Stimulated activated CD8-positive, alpha-beta memory T cell treated with anti-CD3 and anti-CD28 coated beads, Interleukin-4, amount 100 ng/mL, for 1 hour (primary cell): Measurements from ENCODE around the gene RIOK1.

Experiments
- DNase-seq, 2 donors: peaks; one replicate each; pipeline ENCODE4 v3.0.0-alpha.2; 2020; ENCODE audit warnings: low read depth in 2 of 2, low spot score in 1 of 2

The RIOK1 gene

DNA sequence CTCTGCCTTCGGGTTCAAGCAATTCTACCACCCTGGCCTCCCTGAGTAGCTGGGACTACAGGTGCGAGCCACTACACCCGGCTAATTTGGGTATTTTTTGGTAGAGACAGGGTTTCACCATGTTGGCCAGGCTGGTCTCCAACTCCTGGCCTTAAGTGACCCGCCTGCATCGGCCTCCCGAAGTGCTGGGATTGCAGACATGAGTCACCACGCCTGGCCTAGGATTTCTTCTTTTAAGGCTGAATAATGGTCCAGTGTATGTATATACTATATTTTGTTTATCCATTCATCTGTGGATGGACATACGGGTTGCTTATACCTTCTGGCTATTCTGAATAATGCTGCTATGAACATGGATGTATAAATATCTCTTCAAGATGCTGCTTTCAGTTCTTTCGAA is 17.1 kb downstream of the RIOK1 start:
- no peak for DNase-seq

DNA sequence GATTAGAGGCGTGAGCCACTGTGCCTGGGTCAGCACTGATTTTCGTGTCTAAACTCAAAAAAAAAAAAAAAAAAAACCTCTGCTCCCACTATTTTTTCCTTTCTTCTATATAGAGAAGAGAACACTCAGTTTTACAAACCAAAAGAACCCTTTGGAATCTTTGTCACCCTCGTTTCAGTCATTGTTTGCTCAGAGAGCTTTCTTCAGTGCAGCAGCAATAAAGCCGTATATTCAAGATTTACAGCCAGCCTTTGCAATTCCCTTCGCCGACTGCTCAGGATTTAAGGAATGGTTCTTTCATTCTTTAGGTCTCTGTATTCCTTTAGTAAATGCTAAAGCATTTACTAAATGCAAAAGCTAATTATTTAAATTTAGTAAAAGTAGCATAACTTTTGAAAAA is 20.1 kb downstream of the RIOK1 start:
- DNase-seq: no peak

DNA sequence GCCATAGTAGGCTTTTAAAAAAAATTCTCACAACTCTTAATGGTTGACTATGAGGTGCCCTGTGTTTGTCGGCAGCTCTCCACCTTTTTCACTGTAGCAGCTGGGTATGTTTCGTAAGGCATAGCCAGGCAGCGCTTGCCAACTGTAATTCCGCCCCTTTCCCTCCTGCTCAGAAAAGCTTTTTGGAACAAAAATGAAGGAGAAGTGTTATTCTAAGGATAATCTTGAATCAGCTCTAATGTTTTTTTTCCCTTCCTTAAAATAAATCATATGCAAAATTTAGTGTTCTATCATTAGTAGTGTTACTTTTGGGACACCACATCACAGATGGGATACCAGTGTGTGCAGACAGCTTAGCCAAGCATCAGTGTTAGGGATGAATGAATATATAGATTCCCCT is 21.2 kb downstream of the RIOK1 start:
- DNase-seq: no peak

DNA sequence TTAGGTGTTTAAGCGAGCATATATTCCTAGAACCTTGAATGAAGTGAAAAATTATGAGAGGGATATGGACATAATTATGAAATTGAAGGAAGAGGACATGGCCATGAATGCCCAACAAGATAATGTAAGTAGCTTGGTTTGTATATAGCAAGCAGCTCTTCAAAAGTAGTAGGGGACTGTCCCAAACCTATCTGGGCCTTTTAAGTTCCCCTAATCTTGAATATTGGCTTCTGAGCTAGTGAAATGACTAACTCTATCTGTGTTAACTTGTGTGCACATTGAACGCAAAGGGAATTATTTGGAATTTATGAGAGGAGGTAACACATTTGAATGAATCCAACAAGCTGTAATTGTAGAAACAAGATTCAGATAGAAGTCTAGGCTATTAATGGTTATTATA is 21.7 kb downstream of the RIOK1 start:
- DNase-seq: no peak

DNA sequence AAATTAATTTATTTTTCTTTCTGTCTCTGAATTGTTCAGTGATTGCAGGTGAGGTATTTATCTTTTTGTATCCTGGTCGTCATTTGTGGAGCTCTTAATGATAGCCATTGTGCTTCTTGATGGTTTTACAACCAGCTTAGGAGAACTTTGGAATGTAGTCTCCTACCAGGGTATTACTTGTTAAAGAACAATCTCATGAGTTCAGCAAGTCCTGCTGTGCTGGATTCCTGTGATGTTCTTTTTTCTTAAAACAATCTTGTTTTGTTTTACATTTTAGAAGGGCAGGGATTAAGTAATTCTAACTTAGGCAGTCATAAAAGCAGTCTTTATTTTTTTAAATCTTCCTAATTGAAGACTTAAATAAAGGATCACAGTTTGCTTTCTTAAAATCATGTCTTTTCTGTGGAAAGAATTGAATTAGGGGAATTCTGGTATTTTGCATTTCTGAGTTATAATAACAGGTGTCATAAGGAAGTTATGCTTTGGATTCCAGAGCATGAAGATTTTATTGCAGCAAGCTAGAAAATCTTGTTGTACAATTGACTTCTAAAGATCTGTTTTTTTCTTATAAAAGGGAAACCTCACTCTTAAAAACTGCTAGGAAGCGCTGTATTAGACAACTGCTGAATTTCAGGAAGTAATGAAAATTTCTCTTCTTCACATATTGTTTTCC is 23.7 kb downstream of the RIOK1 start:
- DNase-seq: no peak

DNA sequence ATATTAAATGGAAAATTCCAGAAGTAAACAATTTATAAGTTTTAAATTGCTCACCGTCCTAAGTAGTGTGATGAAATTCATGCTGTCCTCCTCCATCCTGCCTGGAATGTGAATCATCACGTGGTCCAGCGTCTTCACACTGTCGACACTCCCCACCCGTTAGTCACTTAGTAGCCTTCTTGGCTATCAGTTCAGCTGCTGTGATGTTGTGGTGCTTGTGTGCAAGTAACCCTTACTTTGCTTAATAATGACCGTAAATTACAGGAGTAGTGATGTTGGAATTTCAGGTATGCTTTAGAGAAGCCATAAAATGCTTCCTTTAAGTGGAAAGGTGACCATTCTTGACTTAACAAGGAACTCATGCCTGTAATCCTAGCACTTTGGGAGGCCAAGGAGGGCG is 25.2 kb downstream of the RIOK1 start:
- DNase-seq: no peak

DNA sequence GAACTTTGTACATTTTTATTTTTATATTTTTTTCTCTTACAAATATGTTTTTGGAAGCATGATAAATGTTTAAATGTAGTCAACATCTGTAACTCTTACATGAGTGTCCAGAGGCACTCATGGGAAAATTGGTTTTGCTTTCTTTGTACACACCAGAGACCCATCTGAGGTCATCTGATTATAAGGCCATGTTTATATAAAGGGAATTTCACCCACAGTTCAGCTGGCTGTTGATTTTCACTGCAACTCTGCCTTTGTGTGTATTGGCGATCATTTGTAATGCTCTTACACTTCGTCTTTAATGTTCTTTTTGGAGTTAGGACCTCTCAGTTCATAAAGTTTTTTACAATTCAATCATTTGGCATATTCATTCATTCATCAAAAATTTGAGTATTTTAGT is 28.1 kb downstream of the RIOK1 start:
- no peak for DNase-seq

DNA sequence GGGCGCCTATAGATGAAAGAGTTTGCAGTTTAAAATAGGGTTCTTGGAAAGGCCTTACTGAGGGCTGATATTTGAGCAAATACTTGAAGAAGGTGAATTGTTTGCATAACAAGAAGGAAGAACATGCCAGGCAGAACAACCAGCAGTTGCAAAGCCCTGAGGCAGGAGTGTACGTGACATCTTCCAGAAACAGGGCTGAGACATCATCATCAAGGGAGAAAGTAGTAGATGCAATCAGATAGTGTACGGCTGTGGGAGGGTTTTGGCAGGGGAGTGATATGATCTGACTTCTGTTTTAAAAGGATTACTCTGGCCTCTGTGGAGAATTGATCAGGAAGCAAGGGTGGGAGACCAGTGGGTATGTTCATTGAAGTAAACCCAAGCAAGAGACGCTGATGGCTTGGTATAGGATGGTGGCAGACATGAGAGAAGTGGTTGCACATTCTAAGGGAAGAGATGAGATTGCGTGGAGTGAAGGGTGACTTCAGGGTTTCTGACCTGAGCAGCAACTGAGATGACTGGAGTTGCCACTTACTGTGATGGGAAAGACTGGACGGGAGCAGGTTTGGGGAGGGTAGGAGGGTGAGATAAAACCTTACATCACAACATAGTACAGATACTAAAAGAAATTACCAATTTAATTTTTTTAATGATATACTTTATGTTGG is 28.8 kb downstream of the RIOK1 start:
- DNase-seq: no peak

DNA sequence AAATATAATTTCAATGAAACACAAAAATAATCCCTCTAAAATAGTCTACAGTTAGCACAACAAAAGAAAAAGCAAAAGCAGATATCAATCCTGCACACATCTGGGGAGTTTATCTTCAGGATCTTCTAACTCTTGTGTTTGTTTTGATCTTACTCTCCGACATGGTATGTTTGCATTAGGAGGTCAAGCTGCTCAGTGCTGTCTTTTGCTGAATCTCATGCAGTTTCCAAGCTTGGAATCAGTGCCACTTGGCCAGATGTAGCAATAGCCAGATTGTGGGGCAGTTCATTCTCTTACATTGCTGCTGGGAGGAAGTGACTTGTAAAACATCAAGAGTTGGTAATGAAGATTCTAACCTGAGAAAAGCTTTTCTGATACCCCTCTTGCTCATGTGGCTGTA is 29.5 kb downstream of the RIOK1 start:
- no peak for DNase-seq

DNA sequence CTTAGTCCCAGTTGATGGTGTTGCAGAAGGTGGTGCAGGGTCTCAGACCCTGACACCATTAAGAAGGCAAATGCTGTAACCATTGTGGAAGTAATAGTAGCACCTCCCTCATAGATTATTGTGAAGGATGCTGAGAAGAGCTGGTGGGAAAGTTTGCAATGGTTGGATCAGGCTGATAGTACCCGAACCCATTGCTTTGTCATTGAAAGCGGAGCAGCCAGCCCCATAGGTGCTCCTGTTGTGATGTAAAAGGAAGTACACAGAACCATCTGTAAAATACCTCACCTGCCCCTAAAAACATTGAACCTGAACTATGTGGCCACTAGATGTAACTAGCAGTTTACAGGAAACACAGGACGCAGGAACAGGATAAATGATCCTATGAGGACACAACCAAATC is 31.5 kb downstream of the RIOK1 start:
- DNase-seq: no peak

DNA sequence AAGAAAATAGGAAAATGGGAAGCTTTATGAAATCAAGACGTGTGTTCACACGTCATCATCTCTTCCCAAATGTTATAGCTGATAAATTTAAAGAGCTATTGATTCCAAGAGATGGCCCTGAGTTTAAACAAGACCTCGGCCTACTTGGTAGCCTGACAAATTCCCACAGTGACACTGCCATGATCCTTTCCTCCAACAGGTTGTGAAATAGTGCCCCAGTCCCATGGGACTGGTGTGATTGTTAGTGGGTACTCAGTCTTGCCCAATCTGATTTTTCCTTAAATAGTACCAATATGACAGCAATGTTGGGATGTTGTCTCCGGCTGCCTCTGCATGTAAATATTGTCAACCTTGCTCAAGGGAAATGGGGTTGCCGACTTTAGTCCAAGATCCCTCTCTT is 34.5 kb downstream of the RIOK1 start:
- DNase-seq: no peak

DNA sequence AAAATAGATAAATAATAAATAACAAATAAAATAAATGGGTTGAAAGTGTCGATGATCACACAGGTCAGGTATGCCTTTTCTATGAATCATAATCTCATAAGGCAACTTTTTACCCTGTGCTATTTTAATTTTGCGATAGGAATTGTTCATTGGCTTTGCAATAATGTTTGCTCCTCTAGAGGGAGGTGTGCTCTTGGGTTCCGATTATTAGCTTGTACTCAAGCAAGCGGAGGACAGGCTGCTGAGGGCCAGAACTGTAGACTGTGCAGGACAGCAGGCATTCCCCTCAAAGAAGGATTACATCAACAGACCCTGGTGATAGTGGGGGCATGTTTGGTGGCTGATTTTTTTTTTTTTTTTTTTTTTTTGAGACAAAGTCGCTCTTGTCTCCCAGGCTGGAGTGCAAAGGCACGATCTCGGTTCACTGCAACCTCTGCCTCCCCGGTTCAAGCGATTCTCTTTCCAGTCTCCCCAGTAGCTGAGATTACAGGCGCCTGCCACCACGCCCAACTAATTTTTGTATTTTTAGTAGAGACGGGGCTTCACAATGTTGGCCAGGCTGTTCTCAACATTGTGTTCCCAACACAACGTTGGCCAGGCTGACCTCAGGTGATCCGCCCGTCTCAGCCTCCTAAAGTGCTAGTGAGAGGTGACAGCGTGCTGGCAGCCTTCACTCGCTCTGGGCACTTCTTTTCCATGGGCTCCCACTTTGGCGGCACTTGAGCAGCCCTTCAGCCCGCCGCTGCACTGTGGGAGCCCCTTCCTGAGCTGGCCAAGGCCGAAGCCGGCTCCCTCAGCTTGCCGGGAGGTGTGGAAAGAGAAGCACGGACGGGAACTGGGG is 35.6 kb downstream of the RIOK1 start:
- DNase-seq: no peak

DNA sequence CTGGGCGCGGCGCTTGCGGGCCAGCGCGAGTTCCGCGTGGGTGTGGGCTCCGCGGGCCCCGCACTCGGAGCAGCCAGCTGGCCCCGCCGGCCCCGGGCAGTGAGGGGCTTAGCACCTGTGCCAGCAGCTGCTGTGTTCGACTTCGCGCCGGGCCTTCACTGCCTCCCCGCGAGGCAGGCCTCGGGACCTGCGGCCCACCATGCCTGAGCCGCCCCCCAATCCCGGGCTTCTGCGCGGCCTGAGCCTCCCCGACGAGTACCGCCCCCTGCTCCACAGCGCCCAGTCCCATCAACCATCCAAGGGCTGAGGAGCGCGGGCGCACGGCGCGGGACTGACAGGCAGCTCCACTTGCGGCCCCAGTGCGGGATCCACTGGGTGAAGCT is 36.2 kb downstream of the RIOK1 start:
- no peak for DNase-seq

DNA sequence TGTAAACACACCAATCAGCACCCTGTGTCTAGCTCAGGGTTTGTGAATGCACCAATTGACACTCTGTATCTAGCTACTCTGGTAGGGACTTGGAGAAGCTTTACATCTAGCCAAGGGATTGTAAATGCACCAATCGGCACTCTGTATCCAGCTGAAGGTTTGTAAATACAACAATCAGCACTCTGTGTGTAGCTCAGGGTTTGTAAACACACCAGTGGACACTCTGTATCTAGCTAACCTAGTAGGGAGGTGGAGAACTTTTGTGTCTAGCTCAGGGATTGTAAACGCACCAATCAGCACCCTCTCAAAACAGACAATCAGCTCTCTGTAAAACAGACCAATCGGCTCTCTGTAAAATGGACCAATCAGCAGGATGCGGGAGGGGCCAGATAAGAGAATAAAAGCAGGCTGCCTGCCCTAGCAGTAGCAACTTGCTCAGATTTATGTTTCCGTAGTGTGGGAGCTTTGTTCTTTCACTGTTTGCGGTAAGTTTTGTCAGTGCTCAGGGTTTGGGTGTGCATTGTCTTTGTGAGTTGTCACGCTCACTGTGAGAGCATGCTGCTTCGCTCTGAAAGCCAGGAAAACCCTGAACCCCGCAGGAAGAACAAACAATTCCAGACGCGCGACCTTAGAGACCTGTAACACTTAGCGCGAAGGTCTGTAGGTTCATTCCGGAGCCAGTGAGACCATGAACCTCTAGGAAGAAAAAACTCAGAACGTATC is 37.0 kb downstream of the RIOK1 start:
- no peak for DNase-seq

DNA sequence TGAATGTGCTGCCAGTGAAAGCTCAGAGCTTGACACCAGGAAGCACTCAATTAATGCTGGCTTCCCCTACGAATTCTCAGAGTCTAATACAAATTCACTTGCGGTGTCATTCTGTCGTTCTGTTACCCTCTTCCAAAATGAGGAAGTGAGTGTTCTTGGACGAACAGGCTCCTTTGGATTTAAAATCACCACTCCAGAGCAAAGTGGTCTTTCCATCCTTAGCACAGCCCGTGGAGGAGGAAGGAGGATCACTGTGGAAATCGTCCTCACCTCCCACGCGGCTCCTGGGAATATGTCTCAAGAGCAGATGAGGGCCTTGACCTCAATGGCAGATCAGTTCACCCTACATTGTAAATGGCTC is 41.7 kb downstream of the RIOK1 start:
- no peak for DNase-seq

DNA sequence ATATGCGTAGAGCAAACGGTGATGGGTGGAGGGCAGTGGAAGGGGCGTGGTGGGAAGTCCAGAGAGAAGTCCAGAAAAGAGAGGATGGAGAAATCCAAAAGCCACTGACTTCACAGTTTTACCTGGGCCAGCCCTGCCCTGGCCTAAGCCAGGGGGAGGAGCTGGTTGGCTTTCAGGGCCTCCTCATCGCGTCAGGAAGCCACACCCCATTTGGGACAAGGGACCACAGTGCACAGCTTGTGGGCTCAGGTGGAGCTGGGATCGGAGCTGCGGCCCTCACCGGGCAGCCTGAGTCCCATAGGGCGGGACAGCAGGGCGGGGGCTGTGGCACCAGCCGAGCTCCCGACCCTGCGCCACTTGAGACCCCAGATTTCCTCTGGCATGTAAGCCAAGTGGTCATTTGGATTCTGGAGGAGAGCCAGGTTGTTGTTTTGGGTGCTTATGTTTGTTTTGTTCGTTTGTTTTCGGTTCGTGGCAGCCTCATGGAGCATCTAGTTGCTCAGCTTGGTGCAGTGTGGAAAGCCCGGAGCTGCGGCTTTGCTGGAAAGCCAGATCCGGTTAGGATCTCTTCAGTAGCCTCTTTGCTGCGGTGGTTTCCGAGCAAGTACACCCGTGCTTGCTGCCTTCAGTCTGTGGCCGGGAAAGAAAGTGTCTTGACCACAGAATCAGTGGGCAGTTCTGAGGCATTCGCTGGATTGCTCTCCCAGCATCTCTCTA is 42.2 kb downstream of the RIOK1 start:
- DNase-seq: no peak

DNA sequence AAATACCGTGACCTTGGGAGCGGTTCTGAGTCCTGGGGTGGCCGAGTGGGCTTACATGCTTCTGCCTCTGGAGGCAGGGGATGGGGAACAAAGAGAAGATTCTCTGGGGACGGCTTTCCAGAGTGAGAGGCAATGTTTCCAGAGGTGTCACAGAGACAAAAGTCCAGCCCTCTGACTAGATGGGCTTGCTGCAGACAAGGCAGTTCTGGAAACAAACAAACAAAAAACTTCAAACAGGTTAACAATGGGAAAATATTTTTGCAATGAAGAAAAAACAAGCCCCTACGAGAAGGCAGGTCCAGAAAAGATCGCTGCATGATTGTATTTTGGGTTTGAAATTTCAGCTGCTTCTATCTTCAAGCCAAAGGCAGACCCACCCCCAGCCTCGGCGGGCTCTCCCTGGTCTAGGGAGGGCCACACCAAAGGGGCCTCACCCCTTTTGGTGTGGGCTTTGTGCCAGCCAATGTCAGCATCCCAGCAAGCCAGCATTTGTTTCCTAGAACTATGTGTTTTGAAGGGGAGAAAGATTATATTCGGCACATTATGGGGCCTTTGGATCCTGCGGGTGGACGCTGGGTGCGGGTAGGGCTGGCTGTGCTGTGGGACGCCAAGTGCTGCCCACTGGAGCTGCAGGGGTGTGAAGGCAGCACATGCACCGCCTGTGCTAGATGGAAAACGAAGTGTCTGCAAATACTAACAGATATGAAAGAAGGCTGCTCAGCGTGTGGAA is 42.9 kb downstream of the RIOK1 start:
- DNase-seq: no peak

DNA sequence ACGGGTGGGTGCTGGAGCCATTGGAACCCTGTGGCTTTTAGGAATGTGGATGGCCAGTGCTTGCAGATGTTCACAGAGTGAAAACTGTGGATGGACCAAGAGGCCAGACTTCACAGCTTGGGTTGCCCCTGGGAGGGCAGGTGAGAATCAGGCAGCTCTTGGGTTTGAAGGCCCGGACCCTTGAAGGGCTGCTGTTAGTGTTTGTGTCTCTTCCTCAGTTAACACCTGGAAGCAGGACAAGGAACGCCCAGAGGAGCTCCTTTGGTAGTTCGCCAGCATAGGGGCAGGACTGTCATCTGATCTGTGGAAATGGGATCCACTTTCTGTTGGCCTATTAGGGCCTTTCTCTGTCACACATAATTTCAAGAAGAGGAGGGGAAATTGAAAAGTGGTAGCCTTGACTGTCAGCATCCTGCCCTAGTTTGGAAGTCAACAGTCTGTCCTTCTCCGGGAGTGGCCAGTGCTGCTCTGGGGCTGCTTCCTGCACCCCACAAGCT is 43.6 kb downstream of the RIOK1 start:
- DNase-seq: no peak

DNA sequence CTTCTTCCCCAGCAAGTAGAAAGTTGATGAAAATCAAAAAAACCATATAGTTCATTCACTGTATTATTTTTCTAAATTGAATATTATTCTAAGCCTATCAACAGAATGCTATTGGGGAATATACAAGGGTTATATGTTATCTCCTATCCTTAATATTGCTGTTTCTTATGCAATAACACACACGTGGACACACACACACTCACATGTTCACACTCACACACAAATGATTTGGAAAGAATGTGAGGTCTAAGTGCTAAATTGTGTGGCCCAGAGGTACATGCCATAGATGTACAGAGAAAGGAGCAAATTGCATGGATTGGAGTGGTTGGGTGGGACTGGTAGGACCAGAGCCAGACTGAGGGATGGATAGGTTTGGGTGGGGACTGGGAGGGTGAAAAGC is 45.1 kb downstream of the RIOK1 start:
- DNase-seq: no peak

DNA sequence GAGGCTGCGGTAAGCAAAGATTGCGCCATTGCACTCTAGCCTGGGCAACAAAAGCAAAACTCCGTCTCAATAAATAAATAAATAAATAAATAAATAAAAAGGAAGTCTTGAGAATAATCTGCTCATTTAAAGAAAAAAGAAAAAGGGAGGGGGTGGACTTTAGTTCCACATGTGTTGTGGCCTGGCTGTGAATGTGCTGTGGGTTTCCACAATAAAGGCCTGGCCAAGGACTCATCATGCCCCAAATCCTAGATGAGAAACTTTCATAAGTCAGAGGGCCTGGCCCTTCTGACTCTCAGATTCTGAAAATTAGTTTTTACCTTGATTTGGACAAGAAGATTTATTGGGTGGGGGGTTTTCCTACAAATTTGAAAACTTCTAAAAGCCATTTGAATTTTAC is 48.4 kb downstream of the RIOK1 start:
- DNase-seq: no peak
